AG04450 (cell line): ENCODE results near the gene OR8B12. TPM values are rescaled to one million over a fixed set of nuclear protein-coding genes. Genes with fewer than 3 reads are reported as not detected.

Experiments used
- CTCF ChIA-PET: fragments of 300-600, 350-600 bp; formaldehyde crosslinking; extraction: SDS; loops from one replicate; lab custom pipeline; 2022; ENCODE audit warnings: antibody characterized with exemption, inconsistent platforms; lab: Charles Lee
- POLR2A ChIA-PET: fragments of 350-600 bp; formaldehyde crosslinking; extraction: SDS; loops from one replicate; lab custom pipeline; 2021; ENCODE audit warnings: antibody characterized with exemption, inconsistent platforms; lab: Yijun Ruan, JAX
- DNase-seq: peaks from one replicate; pipeline ENCODE4 v3.0.0-alpha.2; 2011; ENCODE audit warnings: low read depth, low spot score
- H3K27ac ChIP-seq: one replicate; pipeline ENCODE4 v1.5.1; 2012; ENCODE audit warnings: low read depth, low read length, control low read depth
- H3K27me3 ChIP-seq: one replicate; pipeline ENCODE4 v1.6.0; 2012; ENCODE audit warnings: low read length; ENCODE audit not compliant: control insufficient read depth, insufficient read depth
- H3K4me3 ChIP-seq: 2 replicates; pipeline ENCODE4 v1.5.1; 2011; ENCODE audit warnings: mild to moderate bottlenecking, low read depth, low read length, control low read depth
- H3K9me3 ChIP-seq: 2 replicates; pipeline ENCODE4 v1.5.1; 2012; ENCODE audit warnings: low read length; ENCODE audit not compliant: control insufficient read depth, insufficient read depth
- polyA plus RNA-seq: library from polyadenylated mRNA; depleted of rRNA; stranded (reverse); fragments of >200 nt; gene quantifications from 2 replicates; pipeline ENCODE4 v1.2.3, GENCODE V29; 2011
- TF ChIP-seq, protein P1 (sequence below): IDR thresholded peaks from 2 replicates; pipeline ENCODE4 v1.5.1; 2011; ENCODE audit warnings: low read depth, low read length, control low read depth, inconsistent platforms

Gene OR8B12
- polyA plus RNA-seq, 1 experiment: not detected

DNA sequence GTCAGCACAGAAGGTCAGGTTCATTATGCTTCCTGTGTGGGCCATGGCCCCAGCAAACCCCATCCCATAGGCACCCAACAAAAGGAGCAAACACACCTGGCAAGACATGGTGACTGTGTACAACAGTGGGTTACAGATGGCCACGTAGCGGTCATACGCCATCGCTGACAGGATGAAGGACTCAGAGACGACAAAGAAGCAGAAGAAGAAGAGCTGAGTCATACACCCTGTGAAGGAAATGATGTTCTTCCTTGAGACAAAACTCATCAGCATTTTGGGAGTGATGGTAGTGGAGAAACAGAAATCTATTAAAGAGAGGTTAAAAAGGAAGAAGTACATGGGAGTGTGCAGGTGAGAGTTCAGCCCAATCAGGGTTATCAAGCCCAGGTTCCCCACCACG is 309 bp downstream of the OR8B12 start:
- no peak for DNase-seq
- ChIA-PET CTCF (interaction anchor here (1.7 kb wide), 1 partner anchor 42 kb away, joined by 5 read pairs; no protein-coding TSS in a partner anchor), POLR2A (no interaction called here)
- Histone ChIP-seq H3K9me3 (no peaks in the 10 kb centered on the region), H3K27ac (no peak overlapping the region), H3K27me3 (no peaks in the 10 kb centered on the region), H3K4me3 (no peak overlapping the region)
- TF ChIP-seq, protein P1, sequence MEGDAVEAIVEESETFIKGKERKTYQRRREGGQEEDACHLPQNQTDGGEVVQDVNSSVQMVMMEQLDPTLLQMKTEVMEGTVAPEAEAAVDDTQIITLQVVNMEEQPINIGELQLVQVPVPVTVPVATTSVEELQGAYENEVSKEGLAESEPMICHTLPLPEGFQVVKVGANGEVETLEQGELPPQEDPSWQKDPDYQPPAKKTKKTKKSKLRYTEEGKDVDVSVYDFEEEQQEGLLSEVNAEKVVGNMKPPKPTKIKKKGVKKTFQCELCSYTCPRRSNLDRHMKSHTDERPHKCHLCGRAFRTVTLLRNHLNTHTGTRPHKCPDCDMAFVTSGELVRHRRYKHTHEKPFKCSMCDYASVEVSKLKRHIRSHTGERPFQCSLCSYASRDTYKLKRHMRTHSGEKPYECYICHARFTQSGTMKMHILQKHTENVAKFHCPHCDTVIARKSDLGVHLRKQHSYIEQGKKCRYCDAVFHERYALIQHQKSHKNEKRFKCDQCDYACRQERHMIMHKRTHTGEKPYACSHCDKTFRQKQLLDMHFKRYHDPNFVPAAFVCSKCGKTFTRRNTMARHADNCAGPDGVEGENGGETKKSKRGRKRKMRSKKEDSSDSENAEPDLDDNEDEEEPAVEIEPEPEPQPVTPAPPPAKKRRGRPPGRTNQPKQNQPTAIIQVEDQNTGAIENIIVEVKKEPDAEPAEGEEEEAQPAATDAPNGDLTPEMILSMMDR: no peak

DNA sequence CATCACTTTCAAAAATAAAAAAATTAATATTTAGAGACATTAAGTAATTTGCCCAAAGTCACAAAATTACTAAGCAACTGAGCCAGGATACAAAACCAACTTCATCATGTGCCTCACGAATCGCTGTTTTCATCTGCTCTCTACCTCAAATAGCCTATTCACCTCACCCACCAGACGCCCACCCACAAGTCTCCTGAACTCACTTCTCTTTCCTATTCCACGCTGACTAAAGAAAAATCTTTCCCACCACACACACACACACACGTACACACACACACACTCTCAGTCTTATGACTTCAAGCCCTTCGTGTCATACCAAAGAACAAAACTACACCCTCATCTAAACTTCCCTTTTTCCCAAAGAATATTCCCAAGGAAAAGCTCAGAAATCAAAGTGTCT is 2.2 kb downstream of the OR8B12 start:
- Histone ChIP-seq H3K4me3 (no peak overlapping the region), H3K27me3 (no peaks in the 10 kb centered on the region), H3K27ac (no peak overlapping the region), H3K9me3 (no peaks in the 10 kb centered on the region)
- TF ChIP-seq, protein P1: no peak
- CTCF ChIA-PET: interaction anchor here (1.7 kb wide), 1 partner anchor 44 kb away, joined by 5 read pairs; no protein-coding TSS in a partner anchor
- POLR2A ChIA-PET: no interaction called here
- no peak for DNase-seq

DNA sequence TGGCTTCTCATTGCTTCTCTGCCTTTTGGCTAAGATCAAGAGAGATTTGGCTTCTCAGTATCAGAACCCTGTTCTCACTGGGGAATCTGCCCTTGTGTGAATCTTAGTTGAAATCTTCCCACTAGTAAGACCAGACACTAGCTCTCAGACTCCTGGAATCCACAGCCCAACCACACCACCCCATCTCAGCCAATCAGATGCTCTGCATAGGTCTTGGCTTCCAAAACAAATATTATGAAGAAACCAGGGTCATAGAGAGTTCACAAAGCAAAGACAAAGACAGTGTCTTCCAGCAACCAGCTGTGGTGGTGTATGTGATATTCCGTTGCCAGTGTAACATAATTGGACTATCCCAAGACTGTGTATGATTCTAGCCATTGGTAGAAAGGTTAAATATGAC is 5.4 kb downstream of the OR8B12 start:
- ChIA-PET CTCF (interaction anchor here (1.1 kb wide), 1 partner anchor 122 kb away, joined by 3 read pairs; no protein-coding TSS in a partner anchor), POLR2A (no interaction called here)
- TF ChIP-seq, protein P1: no peak
- peaks cover 2% of the 10 kb centered on the region for H3K27me3 ChIP-seq
- no peak overlapping the region for H3K4me3 ChIP-seq
- peak; percentile 10 for DNase-seq
- no peaks in the 10 kb centered on the region for H3K9me3 ChIP-seq
- no peak overlapping the region for H3K27ac ChIP-seq

DNA sequence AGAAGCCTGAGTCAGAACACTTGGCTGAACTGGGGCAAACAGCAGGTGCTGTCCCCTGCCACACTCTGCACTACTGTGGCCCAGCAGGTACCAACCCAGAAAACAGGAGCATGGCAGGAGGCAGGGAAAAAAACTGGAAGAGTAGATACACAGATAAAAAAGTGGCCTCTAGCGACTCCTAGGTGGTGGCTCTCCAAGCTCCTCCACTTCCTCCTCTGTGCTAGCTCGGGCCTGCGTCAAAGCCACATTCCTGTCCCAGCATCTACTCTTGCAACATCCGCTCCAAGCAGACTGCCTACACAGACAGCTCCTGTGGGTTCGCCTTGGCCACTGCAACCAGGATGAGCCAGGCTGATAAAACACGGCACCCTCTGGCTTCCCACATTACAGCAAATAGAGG is 6.9 kb downstream of the OR8B12 start:
- TF ChIP-seq, protein P1: no peak

DNA sequence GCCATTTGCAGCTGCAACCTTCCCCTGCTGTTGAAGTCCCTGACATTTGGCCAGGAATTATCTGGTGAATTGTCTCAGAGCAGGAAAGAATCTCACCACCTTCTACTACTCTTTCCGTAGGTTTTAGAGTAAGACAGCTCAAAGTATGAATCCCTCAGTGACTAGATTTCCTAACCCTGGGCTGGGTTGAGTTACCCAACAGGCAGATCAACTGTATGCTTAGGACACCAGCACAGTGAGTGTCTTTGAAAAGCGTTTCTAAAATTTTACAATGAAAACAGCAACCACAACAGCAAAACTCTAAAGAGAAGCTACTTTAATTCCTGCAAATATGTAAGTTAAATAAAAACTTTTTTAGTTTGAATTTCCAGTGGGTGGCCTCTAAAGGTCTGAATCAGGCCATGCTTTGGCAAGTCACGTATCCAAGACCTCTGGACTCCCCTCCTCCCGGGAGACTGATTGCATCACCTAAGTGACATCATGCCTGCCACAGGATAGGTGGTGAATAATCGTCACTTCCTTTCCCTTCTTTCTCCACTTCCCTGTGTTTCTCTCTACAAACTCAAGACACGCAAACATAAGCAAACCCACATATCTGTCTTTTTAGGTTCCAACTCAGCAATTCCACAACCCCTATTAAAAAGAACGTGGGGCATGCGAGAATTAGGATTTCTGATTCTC is 7.8 kb downstream of the OR8B12 start:
- ChIA-PET CTCF (interaction anchor here (1.2 kb wide), 1 partner anchor 120 kb away, joined by 3 read pairs; no protein-coding TSS in a partner anchor), POLR2A (no interaction called here)
- TF ChIP-seq, protein P1: no peak
- no peak for DNase-seq
- no peak overlapping the region for H3K4me3 ChIP-seq
- H3K9me3 ChIP-seq: no peaks in the 10 kb centered on the region
- H3K27ac ChIP-seq: no peak overlapping the region
- peaks cover 2% of the 10 kb centered on the region for H3K27me3 ChIP-seq

More for the DNA sequence above, 6.9 kb downstream of the OR8B12 start:
- no peak for DNase-seq
- H3K27ac ChIP-seq: no peak overlapping the region
- no peak overlapping the region for H3K4me3 ChIP-seq
- ChIA-PET POLR2A (no interaction called here), CTCF (no interaction called here)
- peaks cover 2% of the 10 kb centered on the region for H3K27me3 ChIP-seq
- H3K9me3 ChIP-seq: no peaks in the 10 kb centered on the region
